ELR (cell line): ENCODE results near the gene SETD1A.

Experiments
- DNase-seq: peaks from one replicate; pipeline ENCODE4 v3.0.0-alpha.2; 2015; ENCODE audit warnings: low read depth

The SETD1A gene

DNA sequence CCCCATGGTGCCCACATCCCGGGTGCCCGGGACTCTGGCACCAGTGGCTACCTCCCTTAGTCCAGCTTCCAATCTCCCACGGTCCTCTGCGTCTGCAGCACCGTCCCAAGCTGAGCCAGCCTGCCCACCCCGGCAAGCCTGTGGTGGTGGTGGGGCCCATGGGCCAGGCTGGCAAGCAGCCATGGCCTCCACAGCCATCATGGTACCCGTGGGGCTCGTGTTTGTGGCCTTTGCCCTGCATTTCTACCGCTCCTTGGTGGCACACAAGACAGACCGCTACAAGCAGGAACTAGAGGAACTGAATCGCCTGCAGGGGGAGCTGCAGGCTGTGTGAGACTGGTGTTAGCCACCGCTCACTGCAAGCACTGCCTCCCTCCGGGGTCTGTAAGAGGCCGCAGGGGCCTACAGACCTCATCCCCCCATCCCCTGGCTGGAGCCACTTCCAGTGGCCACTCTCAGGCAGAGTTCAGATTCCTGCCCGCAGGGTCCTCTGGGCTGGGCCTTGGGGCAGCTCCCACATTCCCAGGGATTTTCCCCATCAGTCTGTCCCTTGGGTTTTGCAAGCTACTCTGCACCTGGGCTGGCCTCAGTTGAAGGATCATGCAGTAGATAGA, 3.9 kb upstream of the SETD1A start:
- peak; percentile 79 for DNase-seq

DNA sequence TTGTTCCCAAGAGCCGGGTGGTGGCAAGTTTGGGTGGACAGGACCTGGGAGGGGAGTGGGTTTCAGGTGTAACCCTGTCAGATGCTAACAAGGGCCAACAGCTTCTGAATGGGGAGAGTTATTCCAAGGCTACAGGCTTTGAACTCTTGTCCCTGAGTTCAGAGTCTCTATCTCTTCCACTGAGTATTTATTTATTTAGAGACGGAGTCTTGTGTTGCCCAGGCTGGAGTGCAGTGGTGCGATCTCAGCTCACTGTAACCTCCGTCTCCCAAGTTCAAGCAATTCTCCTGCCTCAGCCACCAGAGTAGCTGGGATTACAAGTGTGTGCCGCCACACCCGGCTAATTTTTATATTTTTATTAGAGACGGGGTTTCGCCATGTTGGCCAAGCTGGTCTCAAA, 2.6 kb upstream of the SETD1A start:
- no peak for DNase-seq

DNA sequence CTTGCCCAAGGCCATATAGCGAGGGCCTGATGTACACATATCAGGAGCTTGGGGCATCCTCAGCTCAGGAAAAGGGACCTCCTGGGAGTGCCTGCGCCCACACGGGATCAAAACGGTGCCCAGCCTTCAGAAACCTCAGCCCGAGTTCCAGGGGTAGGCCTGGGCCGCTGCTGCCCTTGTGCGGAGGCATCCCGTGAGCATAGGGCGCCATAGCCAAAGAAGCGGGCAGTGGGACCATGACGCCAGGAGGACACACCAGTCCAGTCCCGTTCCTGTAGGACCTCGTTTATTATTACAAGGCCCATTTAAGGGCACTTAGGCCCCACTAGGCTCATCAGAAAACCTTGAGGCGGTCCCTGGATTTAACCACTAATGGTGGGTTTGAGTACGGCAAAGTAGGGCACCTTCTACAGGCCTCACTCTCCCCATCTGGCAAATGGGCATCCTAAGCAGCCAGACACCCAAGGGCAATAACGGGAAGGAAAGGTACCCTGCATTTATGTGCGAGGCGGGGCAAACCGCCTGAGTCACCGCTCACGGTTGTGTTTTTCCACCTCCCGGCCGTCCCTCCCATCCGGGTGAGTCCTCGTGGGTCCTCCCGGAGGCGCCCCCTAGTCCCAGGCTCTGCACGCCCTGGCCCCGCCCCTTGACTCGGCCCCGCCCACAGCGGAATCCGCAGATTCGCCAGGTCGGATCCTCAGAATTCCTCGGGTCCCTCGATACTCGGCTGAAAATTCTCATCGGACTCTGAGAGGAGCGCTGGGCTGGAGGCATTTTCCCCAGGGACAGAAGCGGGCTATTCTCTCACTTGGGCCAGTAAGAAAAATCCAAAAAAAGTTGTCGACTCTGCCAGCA, 726 bp upstream of the SETD1A start:
- peak; percentile 95 for DNase-seq

DNA sequence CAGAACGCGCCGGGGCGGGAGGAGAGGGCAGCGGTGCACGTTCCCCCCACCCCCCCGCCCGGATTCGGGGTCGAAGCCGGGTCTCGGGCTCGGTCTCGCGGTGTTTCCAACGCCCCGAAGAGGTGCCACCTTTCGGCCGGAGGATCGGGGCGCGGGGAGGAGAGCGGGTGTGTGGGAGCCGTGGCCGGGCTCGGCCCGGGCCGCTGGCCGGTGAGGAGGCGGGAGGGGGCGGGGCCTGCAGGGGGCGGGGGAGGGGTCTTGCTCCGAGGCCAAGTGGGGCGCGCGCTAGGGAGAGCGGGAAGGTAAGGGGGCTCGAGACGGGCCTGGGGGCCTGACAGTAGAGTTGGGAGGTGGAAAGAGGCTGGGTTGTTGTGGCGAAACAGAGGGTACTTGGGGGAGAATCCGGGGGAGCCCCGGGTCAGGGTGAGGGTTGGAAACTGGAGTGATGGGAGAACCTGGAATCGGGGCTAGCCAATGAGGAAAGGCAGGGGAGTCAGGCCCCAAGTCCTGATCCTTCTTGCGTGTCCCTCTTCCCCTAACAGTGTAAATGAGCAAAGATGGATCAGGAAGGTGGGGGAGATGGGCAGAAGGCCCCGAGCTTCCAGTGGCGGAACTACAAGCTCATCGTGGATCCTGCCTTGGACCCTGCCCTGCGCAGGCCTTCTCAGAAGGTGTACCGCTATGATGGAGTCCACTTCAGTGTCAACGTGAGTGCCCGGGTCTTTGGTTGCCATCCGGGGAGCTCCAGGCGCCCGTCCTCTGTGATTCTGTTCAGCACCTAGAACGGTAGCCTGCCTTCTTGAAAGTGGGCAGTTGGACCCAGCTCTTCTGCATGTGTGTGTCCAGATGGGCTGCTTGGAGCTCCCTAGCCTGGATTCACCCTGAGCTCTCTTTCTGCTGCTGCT, 873 bp downstream of the SETD1A start:
- peak; percentile 74 for DNase-seq

DNA sequence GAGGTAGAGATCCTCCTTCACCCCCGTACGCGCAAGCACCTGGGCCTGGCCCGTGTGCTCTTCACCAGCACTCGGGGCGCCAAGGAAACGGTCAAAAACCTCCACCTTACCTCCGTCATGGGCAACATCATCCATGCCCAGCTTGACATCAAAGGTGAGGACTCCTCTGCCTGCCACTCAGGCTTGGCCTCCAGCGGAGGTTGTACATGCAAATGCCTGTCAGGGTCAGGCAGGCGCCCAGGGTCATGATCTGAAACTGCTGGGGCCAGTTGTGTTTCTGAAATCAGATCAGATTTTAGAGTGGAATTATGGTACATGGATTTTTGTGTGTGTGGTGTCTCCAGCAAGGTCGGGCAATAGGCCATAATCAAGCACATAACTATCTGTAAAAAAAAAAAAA, 3.8 kb downstream of the SETD1A start:
- no peak for DNase-seq

DNA sequence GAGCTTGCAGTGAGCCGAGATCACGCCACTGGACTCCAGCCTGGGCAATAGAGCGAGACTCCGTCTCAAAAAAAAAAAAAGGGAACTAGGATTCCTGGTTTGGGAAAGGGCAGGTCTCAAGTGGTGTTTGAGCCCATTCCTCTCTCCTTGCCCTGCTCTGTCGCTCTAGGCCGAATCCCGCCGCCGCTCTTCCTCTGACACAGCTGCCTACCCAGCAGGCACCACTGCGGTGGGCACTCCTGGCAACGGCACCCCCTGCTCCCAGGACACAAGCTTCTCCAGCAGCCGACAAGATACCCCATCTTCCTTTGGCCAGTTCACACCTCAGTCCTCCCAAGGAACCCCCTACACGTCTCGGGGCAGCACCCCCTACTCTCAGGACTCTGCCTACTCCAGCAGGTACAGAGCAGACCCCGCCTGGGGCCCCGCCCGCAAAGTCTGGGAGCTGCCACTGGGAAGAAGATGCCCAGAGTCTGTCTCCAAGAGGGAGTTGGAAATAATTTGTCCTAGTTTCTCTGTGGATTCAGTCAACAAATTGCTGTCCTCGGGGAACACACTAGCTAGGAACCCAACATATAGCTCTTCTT, 6.5 kb downstream of the SETD1A start:
- no peak for DNase-seq

DNA sequence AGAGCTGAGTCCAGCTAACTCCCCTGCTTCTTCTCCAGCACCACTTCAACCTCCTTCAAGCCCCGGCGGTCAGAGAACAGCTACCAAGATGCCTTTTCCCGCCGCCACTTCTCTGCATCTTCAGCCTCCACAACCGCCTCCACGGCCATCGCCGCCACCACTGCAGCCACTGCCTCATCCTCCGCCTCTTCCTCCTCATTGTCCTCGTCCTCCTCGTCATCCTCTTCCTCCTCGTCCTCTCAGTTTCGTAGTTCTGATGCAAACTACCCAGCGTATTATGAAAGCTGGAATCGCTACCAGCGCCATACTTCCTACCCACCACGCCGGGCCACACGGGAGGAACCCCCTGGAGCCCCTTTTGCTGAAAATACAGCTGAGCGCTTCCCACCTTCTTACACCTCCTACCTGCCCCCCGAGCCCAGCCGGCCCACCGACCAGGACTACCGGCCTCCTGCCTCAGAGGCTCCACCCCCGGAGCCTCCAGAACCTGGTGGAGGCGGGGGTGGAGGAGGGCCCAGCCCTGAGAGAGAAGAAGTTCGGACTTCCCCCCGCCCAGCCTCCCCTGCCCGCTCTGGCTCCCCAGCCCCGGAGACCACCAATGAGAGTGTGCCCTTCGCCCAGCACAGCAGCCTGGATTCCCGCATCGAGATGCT, 7.1 kb downstream of the SETD1A start:
- no peak for DNase-seq

DNA sequence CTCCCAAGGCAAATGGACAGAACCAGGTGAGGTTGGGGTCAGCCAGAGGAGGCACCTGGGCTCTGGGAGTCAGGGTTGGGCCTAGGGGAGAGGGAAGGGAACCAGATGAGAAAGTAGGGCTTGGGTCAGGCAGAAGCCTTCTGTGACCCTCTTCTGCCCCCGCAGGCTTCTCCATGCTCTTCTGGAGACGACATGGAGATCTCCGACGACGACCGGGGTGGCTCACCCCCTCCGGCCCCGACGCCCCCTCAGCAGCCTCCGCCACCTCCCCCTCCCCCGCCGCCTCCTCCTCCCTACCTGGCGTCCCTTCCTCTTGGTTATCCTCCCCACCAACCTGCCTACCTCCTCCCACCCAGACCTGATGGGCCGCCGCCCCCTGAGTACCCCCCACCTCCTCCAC, 7.9 kb downstream of the SETD1A start:
- no peak for DNase-seq

DNA sequence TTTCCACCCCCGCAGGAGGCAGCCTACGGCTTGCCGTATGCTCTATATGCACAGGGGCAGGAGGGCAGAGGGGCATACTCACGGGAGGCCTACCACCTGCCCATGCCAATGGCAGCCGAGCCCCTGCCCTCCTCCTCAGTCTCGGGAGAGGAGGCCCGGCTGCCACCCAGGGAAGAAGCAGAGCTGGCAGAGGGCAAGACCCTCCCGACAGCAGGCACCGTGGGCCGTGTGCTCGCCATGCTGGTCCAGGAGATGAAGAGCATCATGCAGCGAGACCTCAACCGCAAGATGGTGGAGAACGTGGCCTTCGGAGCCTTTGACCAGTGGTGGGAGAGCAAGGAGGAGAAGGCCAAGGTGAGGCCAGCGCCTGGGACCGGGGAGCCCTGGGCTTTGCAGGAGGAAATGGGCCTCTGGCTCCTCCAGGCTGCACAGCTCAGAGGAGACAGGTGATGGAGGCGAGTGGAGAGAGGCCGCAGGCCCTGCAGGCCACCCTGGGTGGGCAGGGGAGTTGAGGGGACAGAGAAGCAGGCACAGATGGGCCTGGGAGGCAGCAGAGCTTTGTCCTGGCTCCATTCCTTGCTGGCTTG, 8.6 kb downstream of the SETD1A start:
- no peak for DNase-seq

DNA sequence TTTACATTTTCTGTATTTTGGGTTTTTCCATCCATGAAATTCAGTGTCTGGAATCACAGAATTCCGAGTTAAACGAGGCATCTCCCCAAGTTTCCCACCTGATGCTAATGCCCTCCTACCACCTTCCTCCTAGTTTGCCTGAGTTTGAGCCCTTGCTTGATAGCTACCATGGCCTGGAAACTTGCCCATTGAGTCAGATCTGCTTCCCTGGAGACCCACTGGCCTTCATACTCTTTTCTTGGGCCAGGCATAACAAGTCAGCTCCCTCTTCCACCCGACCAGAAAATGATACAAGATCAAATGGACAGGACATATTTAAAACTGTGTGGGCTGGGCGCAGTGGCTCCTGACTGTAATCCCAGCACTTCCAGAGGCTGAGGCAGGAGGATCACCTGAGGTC, 10.2 kb downstream of the SETD1A start:
- no peak for DNase-seq

DNA sequence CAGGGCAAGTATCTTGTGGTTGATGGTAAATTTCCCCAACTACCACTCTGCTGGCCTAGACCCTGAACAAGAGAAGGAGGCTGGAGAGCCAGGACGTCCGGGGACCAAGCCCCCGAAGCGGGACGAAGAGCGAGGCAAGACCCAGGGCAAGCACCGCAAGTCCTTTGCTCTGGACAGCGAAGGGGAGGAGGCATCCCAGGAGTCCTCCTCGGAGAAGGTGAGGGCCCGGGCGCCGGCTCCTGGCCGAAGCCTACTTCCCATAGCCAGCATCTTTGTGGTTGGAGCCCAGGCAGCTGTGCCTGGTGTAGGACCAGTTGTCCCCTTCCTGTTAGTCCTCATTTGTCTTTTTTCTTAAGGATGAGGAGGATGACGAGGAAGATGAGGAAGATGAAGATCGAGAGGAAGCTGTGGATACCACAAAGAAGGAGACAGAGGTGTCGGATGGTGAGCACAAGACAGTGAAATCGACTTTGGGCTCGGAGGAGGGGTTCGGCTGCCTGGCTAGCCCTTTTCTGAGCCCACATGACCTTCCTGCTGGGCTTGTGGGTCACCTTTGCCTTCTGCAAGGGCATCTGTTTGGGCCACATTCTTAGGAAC, 11.8 kb downstream of the SETD1A start:
- no peak for DNase-seq

DNA sequence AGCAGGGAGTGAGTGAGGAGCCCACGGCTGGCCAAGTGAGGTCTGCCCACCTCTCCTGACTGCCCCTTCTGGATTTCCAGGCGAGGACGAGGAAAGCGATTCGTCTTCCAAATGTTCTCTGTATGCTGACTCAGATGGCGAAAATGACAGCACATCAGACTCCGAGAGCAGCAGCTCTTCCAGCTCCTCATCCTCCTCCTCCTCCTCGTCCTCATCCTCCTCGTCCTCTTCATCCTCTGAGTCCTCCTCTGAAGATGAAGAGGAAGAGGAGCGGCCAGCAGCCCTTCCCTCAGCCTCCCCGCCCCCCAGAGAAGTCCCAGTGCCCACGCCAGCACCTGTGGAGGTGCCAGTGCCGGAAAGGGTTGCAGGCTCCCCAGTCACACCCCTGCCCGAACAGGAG, 13.7 kb downstream of the SETD1A start:
- DNase-seq, result no peak

DNA sequence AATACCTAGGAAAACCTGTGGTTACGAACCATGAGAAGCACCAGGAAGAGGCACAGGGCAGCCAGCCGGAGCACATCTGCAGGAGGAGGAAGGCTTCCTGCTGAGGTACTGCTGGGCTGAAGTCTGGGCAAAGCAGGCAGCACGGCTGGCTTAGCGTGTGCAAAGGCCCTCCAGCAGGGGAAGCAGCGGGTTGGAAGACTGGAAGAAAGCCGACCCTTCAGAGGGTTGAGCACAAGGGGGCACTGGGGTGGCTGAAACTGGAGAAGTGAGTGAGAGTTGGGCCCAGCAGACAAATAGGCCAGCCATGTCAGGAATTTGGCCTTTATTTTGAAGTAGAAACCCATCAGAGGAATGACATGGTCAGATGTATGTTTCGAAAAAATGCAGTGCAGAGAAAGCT, 15.3 kb downstream of the SETD1A start:
- peak; percentile 51 for DNase-seq

DNA sequence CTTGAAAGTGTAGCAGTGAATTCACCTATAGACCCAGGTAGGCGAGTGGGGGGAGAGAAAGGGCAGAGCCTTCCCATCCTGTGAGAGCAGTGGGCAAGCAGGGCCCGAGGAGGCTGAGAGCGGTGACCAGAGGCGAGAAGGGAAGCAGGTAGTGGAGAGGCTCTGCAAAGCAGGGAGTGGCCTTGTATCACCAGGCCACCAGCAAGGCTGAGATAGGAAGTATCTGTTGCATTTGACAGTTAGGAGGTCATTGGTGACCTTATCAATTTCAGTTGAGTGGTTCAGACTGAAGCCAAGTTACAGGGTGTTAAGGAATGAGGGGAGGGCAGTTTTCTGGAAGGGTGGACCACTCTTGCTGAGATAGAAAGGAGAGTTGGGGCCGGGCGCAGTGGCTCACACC, 16.8 kb downstream of the SETD1A start:
- no peak for DNase-seq

DNA sequence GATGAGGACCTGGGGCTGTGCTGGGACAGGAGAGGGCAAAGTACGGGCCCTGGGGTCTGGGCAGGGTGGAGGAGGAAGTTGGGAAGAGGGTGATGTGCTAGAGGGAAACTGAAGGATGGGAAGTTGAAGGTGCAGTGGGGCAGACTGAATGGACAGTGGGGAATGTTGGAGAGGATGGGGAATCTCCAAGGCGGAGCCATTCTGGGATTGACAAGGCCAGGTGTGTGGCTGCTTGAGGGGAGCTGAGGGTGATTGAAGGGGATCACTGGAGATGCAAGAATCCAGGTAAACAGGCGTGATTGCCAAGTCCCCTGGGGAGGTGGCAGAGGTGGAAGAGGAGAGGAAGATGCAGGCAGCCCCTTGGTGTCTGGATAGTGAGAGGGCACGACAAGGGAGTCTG, 18.9 kb downstream of the SETD1A start:
- no peak for DNase-seq

DNA sequence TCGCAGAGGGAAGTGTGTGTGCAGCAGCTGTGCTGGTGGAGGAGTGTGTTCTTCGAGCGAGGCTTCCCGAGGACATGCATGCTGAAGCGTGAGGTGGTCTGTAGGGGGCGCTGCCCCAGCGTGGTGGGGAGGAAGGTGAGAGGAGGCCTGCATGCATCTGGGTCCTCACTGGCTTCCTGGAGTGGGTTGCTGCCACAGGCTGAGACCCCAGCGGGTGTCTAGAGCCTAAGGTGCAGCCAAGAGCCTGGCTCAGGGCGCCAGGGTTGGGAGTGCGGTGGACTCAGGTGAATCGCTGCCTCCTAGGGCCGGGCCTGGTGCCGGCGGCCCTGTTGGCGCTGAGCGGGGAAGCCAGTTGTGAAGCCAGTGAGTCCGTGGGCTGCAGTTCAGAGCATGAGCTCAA, 19.9 kb downstream of the SETD1A start:
- peak; percentile 36 for DNase-seq

DNA sequence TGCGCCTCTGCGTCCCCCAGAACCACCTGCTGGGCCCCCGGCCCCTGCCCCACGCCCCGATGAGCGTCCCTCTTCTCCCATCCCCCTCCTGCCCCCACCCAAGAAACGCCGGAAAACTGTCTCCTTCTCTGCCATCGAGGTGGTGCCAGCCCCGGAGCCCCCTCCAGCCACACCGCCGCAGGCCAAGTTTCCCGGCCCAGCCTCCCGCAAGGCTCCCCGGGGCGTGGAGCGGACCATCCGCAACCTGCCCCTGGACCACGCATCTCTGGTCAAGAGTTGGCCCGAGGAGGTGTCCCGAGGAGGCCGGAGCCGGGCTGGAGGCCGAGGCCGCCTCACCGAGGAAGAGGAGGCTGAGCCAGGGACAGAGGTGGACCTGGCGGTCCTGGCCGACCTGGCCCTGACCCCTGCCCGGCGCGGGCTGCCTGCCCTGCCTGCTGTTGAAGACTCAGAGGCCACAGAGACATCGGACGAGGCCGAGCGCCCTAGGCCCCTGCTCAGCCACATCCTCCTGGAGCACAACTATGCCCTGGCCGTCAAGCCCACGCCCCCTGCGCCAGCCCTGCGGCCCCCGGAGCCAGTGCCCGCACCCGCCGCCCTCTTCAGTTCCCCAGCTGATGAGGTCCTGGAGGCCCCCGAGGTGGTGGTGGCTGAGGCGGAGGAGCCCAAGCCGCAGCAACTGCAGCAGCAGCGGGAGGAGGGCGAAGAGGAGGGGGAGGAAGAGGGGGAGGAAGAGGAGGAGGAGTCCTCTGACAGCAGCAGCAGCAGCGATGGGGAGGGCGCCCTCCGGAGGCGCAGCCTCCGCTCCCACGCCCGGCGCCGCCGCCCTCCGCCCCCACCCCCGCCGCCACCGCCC, 21.8 kb downstream of the SETD1A start:
- DNase-seq, result no peak

DNA sequence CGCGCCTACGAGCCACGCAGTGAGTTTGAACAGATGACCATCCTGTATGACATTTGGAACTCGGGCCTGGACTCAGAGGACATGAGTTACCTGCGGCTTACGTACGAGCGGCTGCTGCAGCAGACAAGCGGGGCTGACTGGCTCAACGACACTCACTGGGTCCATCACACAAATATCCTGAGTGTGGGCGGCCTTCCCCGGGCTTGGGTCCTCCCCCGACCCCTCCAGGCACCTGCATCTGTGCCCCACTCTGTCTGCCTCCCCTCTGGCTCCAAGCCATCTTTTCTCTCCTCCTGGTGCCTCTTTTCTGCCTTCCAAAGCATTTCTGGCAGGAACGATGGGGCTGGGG, 22.4 kb downstream of the SETD1A start:
- no peak for DNase-seq

DNA sequence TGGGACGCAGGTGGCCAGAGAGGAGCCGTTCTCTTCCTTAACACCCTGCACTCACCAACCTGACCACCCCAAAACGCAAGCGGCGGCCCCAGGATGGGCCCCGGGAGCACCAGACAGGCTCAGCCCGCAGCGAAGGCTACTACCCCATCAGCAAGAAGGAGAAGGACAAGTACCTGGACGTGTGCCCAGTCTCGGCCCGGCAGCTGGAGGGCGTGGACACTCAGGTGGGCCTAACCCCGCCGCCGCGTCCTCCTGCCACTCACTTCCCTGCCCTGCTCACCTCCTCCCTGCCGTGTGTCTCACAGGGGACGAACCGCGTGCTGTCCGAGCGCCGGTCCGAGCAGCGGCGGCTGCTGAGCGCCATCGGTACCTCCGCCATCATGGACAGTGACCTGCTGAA, 22.9 kb downstream of the SETD1A start:
- no peak for DNase-seq

DNA sequence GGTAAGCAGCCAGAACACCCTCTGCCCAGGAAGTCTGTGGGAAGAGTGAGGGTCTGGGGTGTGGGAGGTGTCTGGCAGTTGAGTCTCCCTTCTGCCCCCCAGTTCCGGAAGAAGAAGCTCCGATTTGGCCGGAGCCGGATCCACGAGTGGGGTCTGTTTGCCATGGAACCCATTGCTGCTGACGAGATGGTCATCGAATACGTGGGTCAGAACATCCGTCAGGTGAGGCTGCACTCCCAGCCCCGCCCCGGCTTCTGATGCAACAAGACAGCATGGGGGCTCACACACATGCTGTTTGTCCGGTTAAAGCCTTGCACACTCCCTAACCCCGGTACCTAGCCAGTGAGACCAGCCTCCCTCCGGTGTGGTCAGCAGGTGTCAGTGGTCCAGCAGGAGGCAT, 23.4 kb downstream of the SETD1A start:
- no peak for DNase-seq
